ENCODE results near the gene PRM1.

PRM1 gene, protein sequence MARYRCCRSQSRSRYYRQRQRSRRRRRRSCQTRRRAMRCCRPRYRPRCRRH

DNA sequence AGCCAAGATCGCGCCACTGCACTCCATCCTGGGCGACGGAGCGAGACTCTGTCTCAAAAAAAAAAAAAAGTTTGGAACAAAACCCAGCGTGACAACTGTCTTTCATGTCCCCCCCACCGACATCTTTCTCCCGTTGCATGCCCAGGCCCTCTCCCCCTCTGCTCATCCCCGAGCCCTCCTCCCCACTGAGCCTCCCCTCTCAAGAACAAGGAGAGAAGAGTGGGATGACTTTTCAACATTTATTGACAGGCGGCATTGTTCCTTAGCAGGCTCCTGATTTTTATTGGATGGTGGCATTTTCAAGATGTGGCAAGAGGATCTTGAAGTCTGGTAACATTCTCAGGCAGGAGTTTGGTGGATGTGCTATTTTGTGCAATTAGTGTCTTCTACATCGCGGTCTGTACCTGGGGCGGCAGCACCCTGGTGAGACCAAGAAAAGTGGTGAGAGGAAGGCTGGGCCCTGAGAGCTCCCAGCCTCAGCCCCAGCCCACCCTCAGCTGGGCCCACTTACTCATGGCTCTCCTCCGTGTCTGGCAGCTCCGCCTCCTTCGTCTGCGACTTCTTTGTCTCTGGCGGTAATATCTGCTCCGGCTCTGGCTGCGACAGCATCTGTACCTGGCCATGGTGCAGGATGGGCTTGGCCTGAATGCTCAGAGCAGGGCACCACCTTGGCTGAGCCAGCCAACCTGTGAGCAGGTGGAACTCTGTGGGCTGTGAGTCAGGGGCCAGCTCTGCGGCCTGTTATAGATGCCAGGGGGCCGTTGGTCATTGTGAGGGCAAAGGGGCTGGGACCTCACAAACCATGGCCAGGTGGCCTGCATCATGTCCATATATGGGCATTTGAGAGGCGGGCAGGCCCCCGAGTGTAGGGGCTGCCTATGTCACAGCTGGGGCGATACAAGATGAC is at the start of gene PRM1:
TSS of gene PRM1 (minus strand) at position 715 of the 907 bp plus-strand sequence. CDS start at position 623, 92 bp downstream.
- no peak for DNase-seq (ENCODE audit: low spot score)

DNA sequence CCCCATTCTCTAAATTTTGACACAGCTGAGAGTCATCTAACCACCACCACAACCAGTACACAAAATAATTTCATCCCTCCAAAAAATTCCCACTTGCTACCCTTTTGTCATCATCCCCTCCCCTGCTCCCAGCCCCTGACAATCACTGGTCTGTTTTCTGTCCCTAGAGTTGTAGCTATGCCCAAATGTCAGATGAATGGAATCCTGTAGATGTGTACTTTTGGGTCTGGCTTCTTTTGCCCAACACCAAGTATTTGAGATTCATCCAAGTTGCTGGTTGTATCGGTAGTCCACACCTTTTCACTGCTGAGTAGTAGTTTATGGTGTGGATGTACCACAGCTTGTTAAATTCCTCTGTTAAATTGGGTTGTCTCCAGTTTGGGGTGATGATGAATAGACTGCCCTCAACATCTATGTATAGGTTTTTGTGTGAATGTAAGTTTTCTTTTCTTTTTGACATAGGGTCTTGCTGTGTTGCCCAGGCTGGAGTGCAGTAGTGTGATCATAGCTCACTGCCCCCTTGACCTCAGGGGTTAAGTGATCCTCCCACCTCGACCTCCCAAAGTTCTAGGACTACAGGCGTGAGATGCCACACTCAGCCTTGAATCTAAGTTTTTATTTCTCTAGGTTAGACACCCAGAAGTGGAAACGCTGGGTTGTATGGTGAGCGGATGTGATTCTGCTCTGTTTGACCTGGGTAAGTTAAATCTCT is 49.6 kb upstream of the PRM1 start:
- no peak for DNase-seq (ENCODE audit: low spot score)

DNA sequence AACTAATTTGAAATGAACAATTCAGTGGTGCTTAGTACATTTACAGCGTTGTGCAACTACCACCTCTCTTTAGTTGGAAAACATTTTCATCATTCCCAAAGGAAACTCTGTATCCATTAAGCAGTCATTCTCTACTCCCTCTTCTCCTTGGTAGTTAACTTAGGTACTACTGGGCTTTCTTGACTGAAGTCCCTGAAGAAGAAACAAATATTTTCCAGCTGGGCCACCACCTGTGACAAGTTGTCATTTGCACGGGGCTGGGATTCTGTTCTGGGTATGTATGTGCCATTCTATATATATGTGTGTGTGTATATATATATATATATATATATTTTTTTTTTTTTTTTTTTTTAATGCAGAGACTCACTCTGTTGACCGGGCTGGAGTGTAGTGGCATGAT is 48.8 kb upstream of the PRM1 start:
- no peak for DNase-seq (ENCODE audit: low spot score)

DNA sequence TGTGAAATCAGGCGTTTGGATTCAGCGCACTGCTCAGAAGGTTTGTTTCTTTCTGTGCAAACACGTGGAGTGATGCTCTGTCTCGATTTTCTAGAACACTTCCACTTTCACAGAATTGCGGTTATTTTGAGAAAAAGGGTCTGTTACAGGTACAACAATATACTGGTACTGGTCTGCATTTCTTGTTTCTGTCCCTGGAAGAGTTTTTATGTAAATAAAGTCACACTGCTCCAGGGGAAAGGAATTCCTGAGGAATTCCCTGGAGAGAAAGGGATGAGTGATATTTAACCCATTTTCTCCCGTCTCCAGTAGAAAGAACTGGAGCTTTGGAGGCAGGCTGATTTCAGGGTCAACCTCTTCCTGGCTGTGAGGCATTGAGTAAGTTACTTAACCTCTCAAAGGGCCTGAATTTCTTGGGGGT is 48.0 kb upstream of the PRM1 start:
- DNase-seq (ENCODE audit: low spot score), result no peak

DNA sequence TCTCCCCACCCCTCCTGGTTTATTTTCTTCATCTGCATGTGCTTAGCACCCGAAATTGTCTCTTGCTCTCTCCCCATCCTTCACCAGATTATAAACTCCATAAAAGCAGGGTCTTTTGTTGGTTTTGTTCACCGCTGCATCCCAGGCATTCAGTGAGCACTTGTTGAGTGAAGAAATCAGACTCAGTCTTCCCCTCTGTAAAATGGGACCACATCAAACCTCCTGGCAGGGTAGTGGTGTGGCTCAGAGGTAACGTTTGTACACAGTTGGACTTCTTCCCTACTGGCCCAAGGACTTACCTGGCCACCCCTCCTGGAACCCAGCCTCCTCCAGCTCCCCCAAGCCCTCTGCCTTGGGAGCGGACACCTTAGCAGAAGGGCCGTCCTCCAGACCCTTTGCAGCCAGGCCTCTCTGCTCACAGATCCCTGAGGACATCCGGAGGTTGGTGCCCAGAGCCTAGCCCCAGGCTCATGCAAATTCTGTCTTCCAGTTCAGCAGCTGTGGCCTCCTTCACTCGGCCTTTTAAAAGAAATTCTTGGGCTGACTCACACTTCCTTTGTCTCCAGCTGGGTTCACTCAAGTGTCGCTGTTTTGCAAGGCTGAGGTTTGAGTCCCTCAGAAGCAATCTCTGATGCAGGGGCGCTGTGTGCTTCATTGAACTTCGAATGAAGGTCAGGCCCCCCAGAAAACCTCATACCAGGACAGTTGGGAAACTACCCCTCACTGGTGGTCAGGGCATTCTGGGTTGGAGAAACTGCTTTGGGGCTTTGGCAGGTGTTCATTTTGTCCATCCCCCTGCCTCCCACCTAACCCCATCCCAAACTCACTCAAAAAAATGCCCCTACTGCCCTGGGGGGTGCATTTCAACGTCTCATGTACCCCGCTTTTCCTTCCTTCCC is 47.3 kb upstream of the PRM1 start:
- peak; percentile 90 for DNase-seq (ENCODE audit: low spot score)

DNA sequence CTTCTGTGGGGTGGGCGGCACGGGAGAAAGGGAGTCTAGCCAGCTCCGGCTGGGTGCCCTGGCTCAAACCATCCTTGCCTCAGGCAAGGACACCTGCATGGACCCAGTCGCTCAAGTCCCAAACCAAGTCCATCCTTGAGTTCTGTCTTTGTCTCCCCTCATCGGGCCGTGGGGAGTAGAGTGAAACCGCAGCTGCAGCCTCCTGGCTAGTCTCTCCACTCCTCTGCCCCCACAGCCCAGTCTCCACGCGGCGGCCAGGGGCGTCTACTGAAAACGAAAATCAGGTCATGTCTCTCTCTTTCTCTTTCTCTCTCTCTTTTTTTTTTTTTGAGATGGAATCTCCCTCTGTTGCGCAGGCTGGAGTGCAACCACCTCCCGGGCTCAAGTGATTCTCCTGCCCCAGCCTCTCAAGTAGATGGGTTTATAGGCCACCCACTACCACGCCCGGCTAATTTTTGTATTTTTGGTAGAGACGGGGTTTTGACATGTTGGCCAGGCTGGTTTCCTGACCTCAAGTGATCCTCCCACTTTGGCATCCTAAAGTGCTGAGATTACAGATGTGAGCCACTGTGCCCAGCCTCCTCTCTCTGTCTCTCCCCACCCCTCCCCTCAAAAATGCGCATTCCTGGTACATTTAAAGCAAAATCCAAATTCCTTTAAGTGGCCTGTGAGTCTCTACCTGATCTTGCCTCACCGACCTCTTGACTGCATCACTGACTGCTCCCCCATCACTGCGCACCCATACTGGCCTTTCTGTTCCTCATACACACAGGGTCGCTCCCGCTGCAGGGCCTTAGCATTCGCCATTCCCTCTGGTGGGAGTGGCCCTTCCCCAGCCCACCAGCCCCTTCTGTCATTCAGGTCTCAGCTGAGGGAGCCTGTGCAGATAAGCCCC is 46.4 kb upstream of the PRM1 start:
- no peak for DNase-seq (ENCODE audit: low spot score)

DNA sequence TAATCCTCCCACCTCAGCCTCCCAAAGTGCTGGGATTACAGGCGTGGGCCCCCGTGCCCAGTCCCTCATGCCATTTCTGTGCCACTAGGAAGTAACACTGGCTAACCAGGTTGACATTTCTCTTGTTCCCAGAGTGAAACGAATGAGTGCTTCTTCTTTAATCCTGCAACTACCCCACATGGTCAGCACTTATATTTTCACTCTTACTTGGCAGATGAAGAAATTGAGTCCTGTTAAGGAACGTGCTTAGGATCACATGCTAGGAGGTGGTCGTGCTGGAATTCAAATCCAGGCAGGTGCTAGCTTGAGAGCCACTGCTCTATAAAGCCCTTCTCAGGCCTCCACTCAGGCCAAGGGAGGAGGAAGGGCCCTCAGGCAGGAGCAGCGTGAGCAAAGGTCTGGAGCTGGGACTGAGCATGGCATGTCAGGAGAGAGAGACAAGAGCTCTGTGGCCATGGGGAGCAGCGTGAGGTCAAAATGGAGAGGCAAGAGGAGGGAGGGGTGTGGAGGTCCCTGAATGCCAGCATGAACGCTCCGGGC is 45.7 kb upstream of the PRM1 start:
- no peak for DNase-seq (ENCODE audit: low spot score)

DNA sequence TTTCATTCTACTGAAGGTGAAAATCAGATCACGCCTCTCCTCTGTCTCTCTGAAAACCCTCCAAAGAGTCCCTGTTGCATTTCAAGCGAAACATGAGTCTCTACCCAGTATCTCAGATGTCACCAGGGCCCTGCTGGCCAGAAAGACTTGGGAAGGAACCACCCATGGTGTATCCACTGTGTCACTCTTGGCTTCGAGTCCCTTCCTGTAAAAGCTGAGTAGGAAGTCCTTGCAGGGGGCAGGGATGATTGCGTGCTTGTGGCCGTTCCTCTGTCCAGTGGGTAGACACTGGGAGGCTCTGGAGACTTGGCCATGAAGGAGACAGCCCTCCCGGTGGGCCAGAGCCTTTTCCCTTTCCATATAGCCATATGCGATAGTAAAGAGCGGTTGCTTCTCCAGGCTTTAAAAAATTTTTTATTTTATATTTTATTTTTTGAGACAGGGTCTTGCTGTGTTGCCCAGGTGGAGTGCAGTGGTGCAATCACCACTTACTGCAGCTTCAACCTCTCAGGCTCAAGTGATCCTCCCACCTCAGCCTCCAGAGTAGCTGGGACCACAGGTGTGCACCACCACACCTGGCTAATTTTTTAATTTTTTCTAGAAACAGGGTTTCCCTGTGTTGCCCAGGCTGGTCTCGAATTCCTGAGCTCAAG is 45.1 kb upstream of the PRM1 start:
- DNase-seq (ENCODE audit: low spot score), result peak; percentile 47

DNA sequence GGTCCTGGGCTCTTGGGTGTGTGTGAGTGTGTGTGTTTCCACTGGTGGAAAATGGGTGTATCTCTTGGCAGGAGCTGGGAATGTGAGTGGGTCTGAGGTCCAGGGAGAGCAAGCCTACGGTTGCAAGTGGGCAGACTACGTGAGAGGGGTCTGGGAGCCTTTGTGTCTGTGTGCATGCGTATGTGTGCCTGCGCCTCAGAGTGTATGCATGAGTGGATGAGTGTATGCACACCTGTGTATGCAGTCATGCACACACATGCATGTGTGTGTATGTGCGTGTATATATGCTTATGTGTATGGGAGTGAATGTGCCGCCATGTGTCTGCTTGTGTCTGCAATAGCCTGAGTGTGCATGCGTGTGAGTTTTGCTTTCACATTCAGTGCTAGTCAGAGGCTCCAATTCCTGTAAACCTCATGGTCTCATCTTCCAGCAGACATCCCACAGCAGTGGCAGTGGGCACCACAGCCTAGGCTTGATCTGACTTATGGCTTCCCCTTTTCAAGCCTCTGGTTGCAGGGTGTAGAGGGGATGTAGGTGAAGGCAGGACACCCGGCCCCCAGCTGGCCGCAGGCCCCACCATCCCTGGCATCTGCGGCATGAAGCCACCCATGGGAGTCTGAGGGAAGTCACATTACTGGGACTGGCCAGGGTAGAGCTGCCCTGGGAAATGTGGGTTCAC is 44.4 kb upstream of the PRM1 start:
- DNase-seq (ENCODE audit: low spot score), result no peak

DNA sequence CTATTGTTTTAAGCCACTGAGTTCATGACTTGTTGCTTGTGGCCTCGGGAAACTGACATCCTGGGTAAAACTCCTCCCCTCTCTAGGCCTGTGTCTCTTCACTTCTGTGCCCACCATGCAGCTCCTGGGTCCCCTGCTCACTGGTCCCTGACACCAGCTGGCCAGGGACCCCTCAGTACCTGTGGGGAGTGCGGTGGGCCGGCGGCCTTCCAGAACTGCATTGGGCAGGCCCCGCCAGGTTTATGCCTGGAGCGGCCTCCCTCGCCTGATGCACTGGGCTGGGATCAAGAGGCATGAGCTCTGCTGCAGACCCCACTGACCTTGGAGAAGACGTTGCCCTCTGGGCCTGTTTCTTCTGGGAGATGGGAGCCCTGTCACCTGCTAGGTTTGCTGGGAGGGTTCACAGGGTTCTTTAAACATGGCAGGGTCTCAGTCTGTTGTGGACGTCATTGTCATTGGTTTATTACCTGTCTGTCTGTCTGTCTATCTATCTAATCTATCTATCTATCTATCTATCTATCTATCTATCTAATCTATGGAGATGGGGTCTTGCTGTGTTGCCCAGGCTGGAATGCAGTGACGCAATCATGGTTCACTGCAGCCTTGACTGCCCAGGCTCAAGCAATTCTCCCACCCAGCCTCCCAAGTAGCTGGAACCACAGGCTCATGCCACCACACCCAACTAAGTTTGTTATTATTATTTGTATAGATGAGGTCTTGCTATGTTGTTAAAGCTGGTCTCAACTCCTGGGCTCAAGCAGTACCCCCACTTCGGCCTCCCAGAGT is 42.6 kb upstream of the PRM1 start:
- no peak for DNase-seq (ENCODE audit: low spot score)

DNA sequence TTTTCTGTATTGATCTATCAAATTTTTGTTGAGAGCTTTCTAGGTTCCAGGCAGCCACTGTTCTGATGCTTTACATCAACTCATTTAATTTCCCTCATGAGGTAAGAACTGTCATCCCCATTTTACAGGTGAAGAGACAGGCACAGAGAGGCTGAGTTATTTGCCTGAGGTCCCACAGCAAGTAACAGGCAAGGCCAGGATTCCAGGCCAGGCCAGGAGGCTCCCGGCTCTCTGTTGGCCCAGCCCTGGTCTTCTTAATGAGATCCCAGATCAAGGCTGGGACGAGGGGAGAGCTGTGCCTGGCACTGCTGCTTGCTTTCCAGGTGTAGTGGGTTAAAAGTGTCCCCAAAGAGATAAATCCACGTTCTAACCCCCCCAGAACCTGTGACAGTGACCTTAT is 41.7 kb upstream of the PRM1 start:
- DNase-seq (ENCODE audit: low spot score), result no peak

DNA sequence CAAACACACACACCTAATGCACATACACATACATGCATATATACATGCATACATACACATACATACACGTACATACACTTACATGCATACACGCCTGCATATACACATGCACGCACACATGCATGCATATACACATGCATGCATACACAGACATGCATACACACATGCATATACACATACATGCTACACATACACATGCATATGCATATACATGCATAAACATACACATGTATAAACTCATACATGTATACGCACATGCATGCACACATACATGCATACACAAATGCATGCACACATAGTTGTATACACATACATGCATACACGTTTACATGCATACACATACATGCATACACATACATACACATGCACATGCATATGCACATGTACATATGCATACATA is 40.5 kb upstream of the PRM1 start:
- no peak for DNase-seq (ENCODE audit: low spot score)

DNA sequence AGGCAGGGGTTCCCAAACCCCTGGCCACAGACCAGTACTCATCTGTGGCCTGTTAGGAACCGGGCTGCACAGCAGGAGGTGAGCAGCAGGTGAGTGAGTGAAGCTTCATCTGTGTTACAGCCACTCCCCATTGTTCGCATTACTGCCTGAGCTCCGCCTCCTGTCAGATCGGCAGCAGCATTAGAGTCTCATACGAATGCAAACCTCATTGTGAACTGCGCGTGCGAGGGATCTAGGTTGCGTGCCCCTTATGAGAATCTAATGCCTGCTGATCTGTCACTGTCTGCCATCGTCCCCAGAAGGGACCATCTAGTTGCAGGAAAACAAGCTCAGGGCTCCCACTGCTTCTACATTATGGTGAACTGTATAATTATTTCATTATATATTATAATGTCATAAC is 39.0 kb upstream of the PRM1 start:
- no peak for DNase-seq (ENCODE audit: low spot score)

DNA sequence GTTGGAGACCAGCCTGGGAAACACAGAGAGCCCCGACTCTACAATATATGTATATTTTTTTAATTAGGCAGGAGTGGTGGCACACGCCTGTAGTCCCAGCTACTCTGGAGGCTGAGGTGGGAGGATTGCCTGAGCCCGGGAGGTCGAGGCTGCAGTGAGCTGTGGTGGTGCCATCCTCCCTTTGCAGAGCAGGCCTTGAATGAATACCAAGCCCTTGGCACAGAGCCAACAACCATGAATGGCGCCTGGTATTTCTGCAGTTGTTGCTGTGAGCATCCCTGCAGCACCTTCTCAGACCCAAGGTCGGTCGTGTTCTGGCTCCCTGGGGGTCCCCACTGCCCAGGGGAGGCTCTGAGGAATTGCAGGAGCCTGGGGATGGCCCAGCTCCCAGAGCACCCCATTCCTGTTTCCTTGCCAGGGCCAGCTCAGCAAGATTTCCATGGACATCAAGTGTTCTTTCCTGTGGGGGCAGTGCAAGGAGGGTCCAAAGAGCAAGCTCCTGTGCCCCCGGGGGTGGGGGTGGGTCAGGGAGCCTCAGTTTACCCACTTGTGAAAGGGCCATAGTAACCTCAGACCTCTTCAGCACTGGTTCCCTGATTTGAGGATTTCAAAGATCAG is 38.5 kb upstream of the PRM1 start:
- no peak for DNase-seq (ENCODE audit: low spot score)

DNA sequence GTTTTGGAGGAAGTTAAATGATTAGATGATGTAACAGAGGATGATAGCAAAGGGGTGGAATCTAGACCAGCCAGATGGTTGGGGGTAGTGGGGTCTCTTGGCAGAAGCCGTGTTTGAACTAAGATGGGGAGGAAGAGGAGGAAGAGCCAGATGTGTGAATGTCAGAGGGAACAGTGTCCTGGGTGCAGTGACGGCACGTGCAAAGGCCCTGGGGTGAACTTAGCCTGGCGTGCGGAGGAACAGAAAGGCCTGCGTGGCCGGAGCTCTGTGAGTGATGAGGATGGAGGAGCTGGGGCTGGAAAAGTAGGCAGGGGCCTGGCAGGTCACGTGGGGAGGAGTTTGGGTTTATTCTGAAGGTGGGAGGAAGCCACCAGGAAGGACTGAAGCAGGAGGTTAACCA is 37.7 kb upstream of the PRM1 start:
- DNase-seq (ENCODE audit: low spot score), result no peak

DNA sequence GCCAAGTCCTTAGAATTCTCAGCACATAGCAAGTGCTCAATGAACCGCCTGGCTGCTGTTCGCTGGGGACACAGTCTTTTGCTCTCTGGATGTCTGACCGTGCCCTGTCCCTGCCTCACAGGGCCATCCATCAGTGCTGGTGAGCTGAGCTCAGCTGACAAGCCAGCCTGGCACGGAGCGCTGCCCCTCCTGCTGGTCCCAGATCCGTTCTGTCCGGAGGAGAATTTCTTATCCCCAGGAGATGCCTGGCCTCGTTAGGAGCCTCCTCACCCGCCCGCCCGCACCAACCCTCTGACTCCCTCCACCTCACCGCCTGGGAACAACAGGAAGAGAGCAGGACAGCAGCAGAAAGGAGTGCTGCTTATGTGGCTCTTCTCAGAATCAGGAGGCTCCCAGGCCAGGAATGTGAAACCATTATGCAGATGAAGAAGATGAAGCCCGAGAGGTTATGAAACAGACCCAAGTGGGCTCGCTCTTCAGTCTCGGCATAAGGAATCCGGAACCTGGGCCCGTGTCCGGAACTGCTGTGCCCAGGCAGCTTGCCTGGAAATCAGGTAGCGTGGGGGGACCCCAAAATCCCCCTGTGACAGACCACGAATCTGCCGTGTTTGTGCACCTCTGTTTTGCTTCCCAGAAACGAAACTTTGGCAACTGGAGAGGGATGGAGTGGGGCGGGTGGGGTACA is 35.3 kb upstream of the PRM1 start:
- DNase-seq (ENCODE audit: low spot score), result no peak

DNA sequence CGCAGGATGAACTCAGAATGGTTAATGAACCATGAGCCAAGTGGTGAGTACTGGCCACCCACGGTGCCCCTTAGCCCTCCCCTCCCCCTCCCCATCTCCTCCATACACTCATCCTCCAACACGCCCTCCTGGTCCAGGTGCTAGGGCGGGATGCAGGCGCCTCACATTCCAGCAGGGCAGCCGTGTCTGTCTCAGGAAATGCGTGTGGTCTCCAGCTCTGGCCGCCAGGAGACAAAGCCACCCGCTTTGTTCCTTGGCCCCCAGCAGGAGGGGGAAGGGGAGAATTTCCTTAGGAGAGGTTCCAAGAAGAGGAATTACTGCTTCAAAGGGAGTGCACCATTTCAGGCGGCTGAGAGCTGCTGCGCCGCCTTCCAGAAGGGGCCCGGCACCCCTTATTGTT is 34.4 kb upstream of the PRM1 start:
- no peak for DNase-seq (ENCODE audit: low spot score)

Measured in AG20443 (cell line).